HT-29 (cell line): ENCODE data around the gene HAUS7. TPM values are rescaled to one million over a fixed set of nuclear protein-coding genes. Genes with fewer than 3 reads are reported as not detected.
A peak's percentile ranks its signal among the peaks of the same experiment; 100 is the strongest.

Experiments
- DNase-seq: peaks from one replicate; pipeline ENCODE4 v3.0.0-alpha.2; 2015; ENCODE audit warnings: low spot score
- total RNA-seq: library from RNA; depleted of rRNA; stranded (reverse); fragments of >200 nt; shearing (Covaris generic); gene quantifications from 2 replicates; pipeline ENCODE4 v1.2.3, GENCODE V29; 2014

Gene HAUS7
- total RNA-seq, 1 experiment from 2014 or later: 85.6 TPM

GRCh38 chrX:153440556-153441135 is 29.7 kb downstream of the HAUS7 start:
- no peak for DNase-seq

- no peak for DNase-seq
Measured at GRCh38 chrX:153439977-153440376, 30.4 kb downstream of the HAUS7 start.

- DNase-seq: peak; percentile 39
Measured at GRCh38 chrX:153438532-153438931, 31.8 kb downstream of the HAUS7 start.

- DNase-seq: no peak
Measured at GRCh38 chrX:153435845-153436244, 34.5 kb downstream of the HAUS7 start.

- no peak for DNase-seq
Measured at GRCh38 chrX:153434801-153435200, 35.6 kb downstream of the HAUS7 start.

GRCh38 chrX:153433781-153434285 is 36.5 kb downstream of the HAUS7 start:
- no peak for DNase-seq

- no peak for DNase-seq
Measured at GRCh38 chrX:153433161-153433680, 37.2 kb downstream of the HAUS7 start.

- DNase-seq: no peak
Measured at GRCh38 chrX:153430796-153431195, 39.6 kb downstream of the HAUS7 start.

- no peak for DNase-seq
Measured at GRCh38 chrX:153426204-153426603, 44.2 kb downstream of the HAUS7 start.

- no peak for DNase-seq
Measured at GRCh38 chrX:153423652-153424051, 46.7 kb downstream of the HAUS7 start.

GRCh38 chrX:153421856-153422255 is 48.5 kb downstream of the HAUS7 start:
- DNase-seq: no peak

- no peak for DNase-seq
Measured at GRCh38 chrX:153420851-153421599, 49.4 kb downstream of the HAUS7 start.

GRCh38 chrX:153417637-153418036 is 52.7 kb downstream of the HAUS7 start:
- DNase-seq: no peak

- no peak for DNase-seq
Measured at GRCh38 chrX:153416781-153417450, 53.5 kb downstream of the HAUS7 start.

GRCh38 chrX:153414856-153415510 is 55.4 kb downstream of the HAUS7 start:
- no peak for DNase-seq

GRCh38 chrX:153413731-153414130 is 56.6 kb downstream of the HAUS7 start:
- no peak for DNase-seq

- peak; percentile 6 for DNase-seq
Measured at GRCh38 chrX:153412746-153413720, 57.3 kb downstream of the HAUS7 start.

- DNase-seq: no peak
Measured at GRCh38 chrX:153411988-153412574, 58.3 kb downstream of the HAUS7 start.

- DNase-seq: no peak
Measured at GRCh38 chrX:153411255-153411987, 59.0 kb downstream of the HAUS7 start, which contains the start of gene ZFP92. ZFP92 (plus strand) TSS chrX:153411472; CDS start chrX:153418323, 6,851 bp downstream.
